GM12864 (cell line): Measurements from ENCODE around the gene ODAD3.

Source experiments
- DNase-seq: peaks from one replicate; pipeline ENCODE4 v3.0.0-alpha.2; 2011; ENCODE audit warnings: low read depth
- H3K4me3 ChIP-seq: 2 replicates; pipeline ENCODE4 v1.5.1; 2011; ENCODE audit warnings: mild to moderate bottlenecking, low read depth, low read length, control low read depth
- CTCF ChIP-seq: IDR thresholded peaks from 2 replicates; pipeline ENCODE4 v1.5.1; 2011; ENCODE audit warnings: low read depth, mild to moderate bottlenecking, moderate library complexity, low read length, control low read depth, inconsistent platforms; ENCODE audit errors: missing control alignments

The ODAD3 gene

GRCh38 chr19:11451327-11451870, 16.5 kb upstream of the ODAD3 start:
- no peak for DNase-seq

GRCh38 chr19:11450570-11451326, 15.8 kb upstream of the ODAD3 start:
- H3K4me3 ChIP-seq: no peak overlapping the region
- DNase-seq: no peak
- no peak for TF ChIP-seq CTCF

More at GRCh38 chr19:11451327-11451870, 16.5 kb upstream of the ODAD3 start:
- H3K4me3 ChIP-seq: no peak overlapping the region; the same call in 1 of the 2 replicates
- no peak for TF ChIP-seq CTCF

GRCh38 chr19:11448923-11449554, 14.1 kb upstream of the ODAD3 start:
- H3K4me3 ChIP-seq: no peak overlapping the region
- no peak for TF ChIP-seq CTCF
- no peak for DNase-seq

GRCh38 chr19:11448410-11448809, 13.5 kb upstream of the ODAD3 start:
- H3K4me3 ChIP-seq: no peak overlapping the region
- no peak for TF ChIP-seq CTCF
- DNase-seq: no peak

GRCh38 chr19:11447347-11448262, 12.7 kb upstream of the ODAD3 start:
- TF ChIP-seq CTCF: no peak
- no peak for DNase-seq
- no peak overlapping the region for H3K4me3 ChIP-seq

- H3K4me3 ChIP-seq: no peak overlapping the region
- no peak for DNase-seq
- TF ChIP-seq CTCF: peak; percentile 74
Observed at GRCh38 chr19:11446652-11447301, 11.9 kb upstream of the ODAD3 start.
